Glutamatergic neuron (in vitro differentiated cells): ENCODE results near the gene ARAF. TPM values are rescaled to one million over a fixed set of nuclear protein-coding genes. Genes with fewer than 3 reads are reported as not detected.
A peak's percentile ranks its signal among the peaks of the same experiment; 100 is the strongest.

Experiments
- DNase-seq: peaks from one replicate; pipeline ENCODE4 v3.0.0; 2022
- H3K27ac Mint-ChIP-seq: one replicate; pipeline ENCODE4 v1.8.0; 2020; ENCODE audit warnings: mild to moderate bottlenecking, mixed read lengths, inconsistent platforms; ENCODE audit not compliant: unreplicated experiment
- H3K27me3 Mint-ChIP-seq: one replicate; pipeline ENCODE4 v1.8.0; 2020; ENCODE audit warnings: mild to moderate bottlenecking, moderate library complexity, mixed read lengths, inconsistent platforms; ENCODE audit not compliant: unreplicated experiment
- H3K36me3 Mint-ChIP-seq: one replicate; pipeline ENCODE4 v1.8.0; 2020; ENCODE audit warnings: mild to moderate bottlenecking, mixed read lengths, inconsistent platforms; ENCODE audit not compliant: unreplicated experiment
- H3K4me1 Mint-ChIP-seq: one replicate; pipeline ENCODE4 v1.8.0; 2020; ENCODE audit warnings: mild to moderate bottlenecking, low read depth, mixed read lengths, inconsistent platforms; ENCODE audit not compliant: unreplicated experiment
- H3K4me3 Mint-ChIP-seq: one replicate; pipeline ENCODE4 v1.8.0; 2020; ENCODE audit warnings: mild to moderate bottlenecking, mixed read lengths, inconsistent platforms; ENCODE audit not compliant: unreplicated experiment
- H3K9me3 Mint-ChIP-seq: one replicate; pipeline ENCODE4 v1.8.0; 2020; ENCODE audit warnings: mild to moderate bottlenecking, moderate library complexity, mixed read lengths, inconsistent platforms; ENCODE audit not compliant: unreplicated experiment
- total RNA-seq: library from RNA; stranded (reverse); fragmentation: NEBNext Ultra II Directional; extraction: Animal tissue kit (Norgen Biotek cat#: 25700); gene quantifications from one replicate; pipeline ENCODE4 v1.2.1, GENCODE V29; 2021; ENCODE audit not compliant: unreplicated experiment
- TF ChIP-seq, protein P1 (sequence below): fragments of 200-600 bp; sonication (generic); IDR thresholded peaks from one replicate; pipeline ENCODE4 v1.5.0; 2021; ENCODE audit not compliant: partially characterized antibody, unreplicated experiment

ARAF gene
- total RNA-seq, 1 donor from 2014 or later, result 25.5 TPM

DNA sequence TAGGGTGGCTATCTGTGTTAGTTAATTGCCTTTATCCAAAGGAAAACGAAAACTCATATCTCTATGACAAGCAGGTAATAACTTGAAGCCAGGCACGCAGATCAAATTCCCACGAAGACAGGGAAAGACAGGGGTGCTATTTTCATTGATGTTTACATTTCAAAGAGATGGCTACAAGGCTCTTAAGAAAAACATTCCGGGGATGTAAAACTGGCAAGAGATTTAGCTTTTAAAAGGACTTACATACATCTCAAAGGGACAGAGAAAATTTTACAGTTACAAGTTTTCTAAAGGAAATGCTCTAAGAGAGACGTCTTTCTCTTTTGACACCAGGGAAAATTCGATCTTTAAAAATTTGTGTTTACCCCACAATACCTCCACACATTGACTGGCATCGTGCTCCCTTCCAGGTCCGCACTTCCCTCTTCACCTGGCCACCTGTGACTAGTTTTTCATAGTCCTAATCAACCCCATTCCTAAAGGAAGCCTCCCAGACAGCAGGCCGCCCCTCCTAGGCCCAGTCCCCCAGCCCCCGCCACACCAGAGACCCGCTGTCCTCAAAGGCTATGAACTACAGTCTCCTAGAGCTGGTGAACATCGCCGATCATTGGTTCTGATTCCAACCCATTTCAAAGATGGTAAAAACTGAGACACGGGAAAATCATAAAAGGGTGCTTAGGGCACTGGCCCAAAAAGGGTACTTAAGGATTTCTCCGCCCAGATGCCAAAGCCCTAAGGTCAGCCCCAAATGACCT, 649 bp upstream of the ARAF start:
- Mint-ChIP-seq H3K4me3 (peak overlapping the region; percentile 96), H3K4me1 (peaks cover 2% of the 10 kb centered on the region), H3K27ac (no peak overlapping the region), H3K27me3 (peaks cover 6% of the 10 kb centered on the region), H3K36me3 (no peaks in the 10 kb centered on the region), H3K9me3 (peaks cover 3% of the 10 kb centered on the region)
- DNase-seq, result no peak
- TF ChIP-seq, protein P1, sequence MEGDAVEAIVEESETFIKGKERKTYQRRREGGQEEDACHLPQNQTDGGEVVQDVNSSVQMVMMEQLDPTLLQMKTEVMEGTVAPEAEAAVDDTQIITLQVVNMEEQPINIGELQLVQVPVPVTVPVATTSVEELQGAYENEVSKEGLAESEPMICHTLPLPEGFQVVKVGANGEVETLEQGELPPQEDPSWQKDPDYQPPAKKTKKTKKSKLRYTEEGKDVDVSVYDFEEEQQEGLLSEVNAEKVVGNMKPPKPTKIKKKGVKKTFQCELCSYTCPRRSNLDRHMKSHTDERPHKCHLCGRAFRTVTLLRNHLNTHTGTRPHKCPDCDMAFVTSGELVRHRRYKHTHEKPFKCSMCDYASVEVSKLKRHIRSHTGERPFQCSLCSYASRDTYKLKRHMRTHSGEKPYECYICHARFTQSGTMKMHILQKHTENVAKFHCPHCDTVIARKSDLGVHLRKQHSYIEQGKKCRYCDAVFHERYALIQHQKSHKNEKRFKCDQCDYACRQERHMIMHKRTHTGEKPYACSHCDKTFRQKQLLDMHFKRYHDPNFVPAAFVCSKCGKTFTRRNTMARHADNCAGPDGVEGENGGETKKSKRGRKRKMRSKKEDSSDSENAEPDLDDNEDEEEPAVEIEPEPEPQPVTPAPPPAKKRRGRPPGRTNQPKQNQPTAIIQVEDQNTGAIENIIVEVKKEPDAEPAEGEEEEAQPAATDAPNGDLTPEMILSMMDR, result no peak

DNA sequence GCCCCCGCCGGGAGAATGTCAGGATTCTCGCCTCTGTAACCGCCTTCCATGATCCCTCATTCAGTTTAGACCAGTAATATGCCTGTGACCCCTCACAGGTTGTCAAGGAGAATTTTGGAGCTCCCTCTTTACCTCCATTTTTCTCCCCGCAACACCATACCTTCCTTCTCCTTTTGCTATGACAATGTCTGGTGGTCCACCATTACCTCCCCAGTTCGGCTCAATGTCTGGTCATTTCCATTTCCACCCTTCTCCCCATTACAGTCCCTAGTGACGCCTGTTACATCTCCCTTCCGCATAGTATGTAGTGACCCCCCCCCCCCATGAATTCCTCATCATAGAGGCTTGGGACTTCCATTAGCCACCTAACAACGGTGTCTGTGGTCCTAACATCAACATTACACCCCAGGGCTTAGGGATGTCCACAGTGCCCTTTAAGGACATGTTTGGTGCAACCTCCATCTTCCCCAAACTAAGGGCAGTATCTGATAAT, 700 bp downstream of the ARAF start:
- no peak overlapping the region for H3K27ac Mint-ChIP-seq

DNA sequence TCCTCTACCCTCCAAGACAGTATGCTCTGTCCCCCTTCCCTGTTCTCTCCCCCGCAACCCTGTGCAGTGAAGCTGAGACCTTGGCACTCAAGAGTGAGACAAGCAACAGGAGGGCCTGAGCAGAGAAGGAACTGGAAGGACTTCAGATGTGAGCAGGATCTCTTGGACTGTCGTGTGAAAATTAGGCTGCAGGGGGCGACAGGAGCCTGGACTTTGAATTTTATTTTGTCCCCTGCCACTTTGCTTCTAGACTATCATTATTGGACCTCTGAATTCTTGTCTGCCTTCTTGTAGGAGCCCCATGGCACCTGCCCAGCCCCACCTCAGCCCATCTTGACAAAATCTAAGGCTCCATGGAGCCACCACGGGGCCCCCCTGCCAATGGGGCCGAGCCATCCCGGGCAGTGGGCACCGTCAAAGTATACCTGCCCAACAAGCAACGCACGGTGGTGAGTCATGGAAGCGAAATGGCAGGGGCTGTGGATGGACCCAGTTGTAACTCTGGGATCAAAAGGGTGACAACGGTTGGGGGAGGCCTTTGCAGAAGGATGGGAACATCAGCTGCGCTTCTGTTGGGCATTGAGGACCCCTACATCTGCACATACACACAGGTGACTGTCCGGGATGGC, 1.7 kb downstream of the ARAF start:
- H3K27me3 Mint-ChIP-seq, result peaks cover 6% of the 10 kb centered on the region
- H3K36me3 Mint-ChIP-seq, result no peaks in the 10 kb centered on the region
- peaks cover 2% of the 10 kb centered on the region for H3K4me1 Mint-ChIP-seq
- TF ChIP-seq, protein P1, result peak; percentile 43
- peaks cover 3% of the 10 kb centered on the region for H3K9me3 Mint-ChIP-seq
- peak overlapping the region; percentile 38 for H3K4me3 Mint-ChIP-seq
- H3K27ac Mint-ChIP-seq, result no peak overlapping the region
- DNase-seq, result peak; percentile 40

More for the DNA sequence above, 700 bp downstream of the ARAF start:
- TF ChIP-seq, protein P1, result no peak
- Mint-ChIP-seq H3K4me1 (peaks cover 2% of the 10 kb centered on the region), H3K4me3 (peak overlapping the region; percentile 96), H3K36me3 (no peaks in the 10 kb centered on the region), H3K9me3 (peaks cover 3% of the 10 kb centered on the region), H3K27me3 (peaks cover 6% of the 10 kb centered on the region)
- no peak for DNase-seq

DNA sequence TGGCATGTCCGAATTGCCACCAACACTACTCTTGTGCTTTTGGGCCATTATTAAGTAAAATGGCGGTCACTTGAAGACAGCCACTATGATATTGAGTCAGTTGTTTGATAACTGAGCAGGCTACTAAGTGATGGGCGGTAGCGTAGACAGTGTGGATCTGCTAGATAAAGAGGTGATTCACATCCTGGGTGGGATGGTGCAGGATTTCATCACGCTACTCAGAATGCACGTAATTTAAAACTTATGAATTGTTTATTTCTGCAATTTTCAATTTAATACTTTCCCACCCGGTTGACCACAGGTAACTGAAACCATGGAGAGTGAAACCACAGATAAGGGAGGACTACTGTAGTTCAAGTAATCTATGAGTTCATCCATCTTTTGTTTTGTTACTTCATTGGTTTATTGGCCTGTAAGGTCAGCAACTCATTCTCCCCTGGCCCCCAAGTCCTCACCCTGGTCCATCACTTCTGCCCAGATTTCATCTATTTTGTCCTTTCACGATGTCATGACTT, 2.9 kb downstream of the ARAF start:
- DNase-seq, result no peak
- Mint-ChIP-seq H3K27ac (no peak overlapping the region), H3K4me3 (no peak overlapping the region), H3K27me3 (peaks cover 4% of the 10 kb centered on the region), H3K4me1 (peaks cover 2% of the 10 kb centered on the region), H3K9me3 (peaks cover 3% of the 10 kb centered on the region), H3K36me3 (no peaks in the 10 kb centered on the region)
- TF ChIP-seq, protein P1, result no peak
